Activated CD8-positive, alpha-beta T cell treated with anti-CD3 and anti-CD28 coated beads, Interleukin-2, amount 10 ng/mL, durations not matched to agents 7 days and 5 days (primary cell): ENCODE data around the gene NDUFS6. TPM values are rescaled to one million over a fixed set of nuclear protein-coding genes. Genes with fewer than 3 reads are reported as not detected.

ENCODE experiments used
- ATAC-seq: fragments of 150-1000 bp; cut with Tn5 transposase; one replicate; pipeline ENCODE4 v1.10.0; 2021; ENCODE audit warnings: moderate library complexity
- CTCF ChIA-PET: fragments of 350-600 bp; sonication (Branson Sonifier 250); formaldehyde crosslinking; loops from one replicate; lab custom pipeline; 2021; ENCODE audit warnings: antibody characterized with exemption; lab: Charles Lee
- POLR2A ChIA-PET: fragments of 350-600 bp; sonication (Branson Sonifier 250); formaldehyde crosslinking; loops from one replicate; lab custom pipeline; 2021; ENCODE audit warnings: antibody characterized with exemption; lab: Charles Lee
- DNase-seq: peaks from one replicate; pipeline ENCODE4 v3.0.0-alpha.2; 2020
- H3K27ac Mint-ChIP-seq: one replicate; pipeline ENCODE4 v1.8.0; 2021; ENCODE audit warnings: mild to moderate bottlenecking, mixed read lengths
- H3K27me3 Mint-ChIP-seq: one replicate; pipeline ENCODE4 v1.8.0; 2021; ENCODE audit warnings: low read depth, mixed read lengths
- H3K36me3 Mint-ChIP-seq: one replicate; pipeline ENCODE4 v1.8.0; 2021; ENCODE audit warnings: low read depth, mixed read lengths
- H3K4me1 Mint-ChIP-seq: one replicate; pipeline ENCODE4 v1.8.0; 2021; ENCODE audit warnings: low read depth, mixed read lengths
- H3K4me3 Mint-ChIP-seq: one replicate; pipeline ENCODE4 v1.8.0; 2021; ENCODE audit warnings: mild to moderate bottlenecking, mixed read lengths
- H3K9me3 Mint-ChIP-seq: one replicate; pipeline ENCODE4 v1.8.0; 2022; ENCODE audit warnings: mixed read lengths; ENCODE audit not compliant: insufficient read depth
- total RNA-seq, 2 experiments: library from RNA; stranded (reverse); gene quantifications; one replicate each; pipeline ENCODE4 v1.2.3, GENCODE V29; 2021

Gene NDUFS6
- total RNA-seq, 2 experiments from 2014 or later: 36.6 to 36.7 TPM

DNA sequence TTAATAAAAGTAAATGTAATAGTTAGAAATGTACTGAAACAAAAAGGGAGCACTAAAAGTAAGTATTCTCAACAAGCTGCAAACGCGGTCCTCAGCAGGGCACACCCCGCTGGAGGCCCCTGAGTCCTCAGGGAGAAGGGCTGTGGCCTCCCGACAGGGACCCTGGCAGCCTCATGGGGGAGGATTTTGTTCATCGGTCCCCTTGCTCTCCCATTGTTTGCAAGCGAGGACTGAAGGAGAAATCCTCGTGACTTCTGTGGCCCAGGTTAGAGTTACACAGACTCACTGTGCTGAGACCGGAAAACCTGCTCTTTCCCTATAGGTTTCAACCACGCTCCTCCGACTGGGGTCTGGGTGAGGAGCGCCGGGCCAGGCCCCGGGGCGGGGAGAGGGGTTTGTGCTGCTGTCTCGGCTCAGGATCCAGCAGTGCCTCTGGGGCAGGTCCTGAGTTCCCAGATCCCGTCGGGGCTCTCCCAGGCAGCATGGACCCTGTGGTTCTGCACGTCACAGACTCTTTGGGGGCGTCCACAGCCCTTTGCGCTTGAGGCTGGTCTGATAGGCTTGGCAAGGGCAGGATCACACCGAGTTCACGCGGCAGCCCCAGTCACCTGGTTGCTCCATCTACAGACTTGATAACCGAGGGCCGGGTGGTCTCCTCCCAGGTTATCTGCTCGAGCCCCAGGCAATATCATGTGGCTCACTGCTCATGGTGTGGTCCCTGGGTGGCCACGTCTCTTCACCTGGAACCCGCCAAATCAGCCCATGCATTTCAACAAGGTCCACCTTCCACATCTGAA is 40.4 kb upstream of the NDUFS6 start:
- H3K27me3 Mint-ChIP-seq: peaks cover 4% of the 10 kb centered on the region
- H3K4me1 Mint-ChIP-seq: peaks cover under 1% of the 10 kb centered on the region
- H3K36me3 Mint-ChIP-seq: no peaks in the 10 kb centered on the region
- H3K9me3 Mint-ChIP-seq: peaks cover 8% of the 10 kb centered on the region
- CTCF ChIA-PET: no interaction called here
- POLR2A ChIA-PET: no interaction called here
- DNase-seq (no peak), ATAC-seq (no peak)
- no peak overlapping the region for H3K4me3 Mint-ChIP-seq
- no peak overlapping the region for H3K27ac Mint-ChIP-seq

DNA sequence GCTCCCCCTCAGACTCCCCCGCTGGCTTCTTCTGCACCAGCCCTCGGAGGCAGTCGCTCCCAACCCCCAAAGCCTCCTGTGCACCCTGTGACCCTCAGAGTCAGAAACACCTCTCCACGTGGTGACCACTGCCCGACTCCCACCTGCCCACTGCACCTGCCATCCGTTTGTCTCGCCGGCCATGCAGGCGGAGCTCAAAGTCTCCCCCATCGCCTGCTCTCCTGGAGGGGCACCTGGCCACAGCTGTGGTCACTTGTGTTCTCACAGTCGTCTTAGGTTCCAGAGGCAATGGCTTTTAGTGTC is 39.8 kb upstream of the NDUFS6 start:
- ChIA-PET POLR2A (no interaction called here), CTCF (no interaction called here)
- H3K4me3 Mint-ChIP-seq: no peak overlapping the region
- peaks cover 3% of the 10 kb centered on the region for H3K4me1 Mint-ChIP-seq
- DNase-seq (no peak), ATAC-seq (no peak)
- H3K27me3 Mint-ChIP-seq: peaks cover 4% of the 10 kb centered on the region
- H3K9me3 Mint-ChIP-seq: peaks cover 8% of the 10 kb centered on the region
- no peak overlapping the region for H3K27ac Mint-ChIP-seq
- H3K36me3 Mint-ChIP-seq: no peaks in the 10 kb centered on the region

DNA sequence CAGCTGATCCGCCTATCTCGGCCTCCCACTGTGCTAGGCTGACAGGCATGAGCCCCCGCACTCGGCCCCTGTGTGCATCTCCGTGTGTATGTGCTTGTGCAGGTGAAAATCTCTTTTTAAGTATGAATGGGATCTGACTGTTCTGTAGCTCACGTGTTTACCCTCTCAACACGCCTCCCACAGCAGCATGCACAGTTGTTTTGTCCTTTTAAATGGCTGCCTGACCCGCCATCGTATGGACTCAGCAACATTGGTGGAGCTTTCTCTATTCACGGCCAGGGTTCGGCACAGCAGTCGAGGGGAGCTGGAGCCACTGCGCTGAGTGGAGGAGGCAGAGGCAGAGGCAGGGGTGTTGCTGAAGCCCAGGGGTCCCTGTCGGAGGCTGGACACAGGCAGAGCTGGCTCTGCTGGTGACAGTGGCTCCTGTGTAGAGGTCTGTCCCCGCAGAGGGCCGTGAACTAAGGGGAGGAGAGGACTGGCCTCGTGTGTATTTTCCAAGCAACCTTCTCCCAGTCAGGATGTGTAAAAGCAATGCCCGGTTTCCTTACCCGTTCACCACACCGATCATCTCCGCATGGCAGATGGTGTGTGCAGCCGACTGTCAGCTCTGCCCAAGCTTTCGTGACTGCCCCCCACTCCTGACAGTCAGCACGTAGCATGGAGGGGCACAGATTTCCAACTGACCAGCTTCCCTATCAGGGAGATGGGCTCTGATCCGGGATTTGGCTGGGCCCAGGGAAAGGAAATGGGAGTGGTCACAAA is 38.9 kb upstream of the NDUFS6 start:
- DNase-seq (no peak), ATAC-seq (no peak)
- POLR2A ChIA-PET: no interaction called here
- peaks cover 3% of the 10 kb centered on the region for H3K4me1 Mint-ChIP-seq
- peaks cover 8% of the 10 kb centered on the region for H3K9me3 Mint-ChIP-seq
- no peaks in the 10 kb centered on the region for H3K36me3 Mint-ChIP-seq
- CTCF ChIA-PET: interaction anchor here (0.7 to 1.7 kb wide), 4 partner anchors 10 to 45 kb away, joined by 3 to 8 read pairs (median 4); partner anchors contain the start of genes MRPL36 and NDUFS6
- H3K27ac Mint-ChIP-seq: no peak overlapping the region
- peaks cover 4% of the 10 kb centered on the region for H3K27me3 Mint-ChIP-seq
- no peak overlapping the region for H3K4me3 Mint-ChIP-seq

DNA sequence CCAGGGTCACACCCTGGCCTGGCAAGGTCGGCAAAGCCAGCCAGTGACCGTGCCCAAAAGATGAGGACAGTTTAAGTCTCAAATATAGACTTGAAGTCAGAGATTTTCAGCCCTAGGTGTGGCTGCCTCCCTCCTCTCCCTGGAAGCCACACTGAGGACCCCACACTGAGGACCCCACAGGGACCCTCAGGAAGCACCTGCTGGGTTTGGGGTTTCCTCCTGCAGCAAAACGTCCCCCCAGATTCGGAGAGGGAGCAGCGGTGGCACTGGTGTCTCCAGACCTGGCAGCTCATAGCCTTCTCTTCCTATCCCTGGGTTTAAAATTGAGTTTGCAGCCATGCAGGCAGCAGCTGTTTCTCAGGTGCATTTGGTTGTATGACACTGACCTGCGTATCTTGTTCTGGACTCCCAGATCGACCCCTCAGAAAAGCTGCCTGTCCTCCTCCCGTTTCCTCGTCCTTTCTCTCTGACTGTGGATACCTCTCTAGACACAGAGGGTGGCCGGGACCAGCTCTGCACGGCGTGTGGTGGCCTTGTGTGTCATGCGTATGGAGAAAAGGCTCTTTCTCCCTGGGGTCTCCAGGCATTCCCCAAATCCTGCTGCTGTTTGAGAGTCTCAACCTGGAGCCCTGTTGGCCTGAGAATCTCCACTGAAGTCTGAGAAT is 38.2 kb upstream of the NDUFS6 start:
- Mint-ChIP-seq H3K4me3 (no peak overlapping the region), H3K36me3 (no peaks in the 10 kb centered on the region), H3K4me1 (peaks cover 3% of the 10 kb centered on the region), H3K27ac (no peak overlapping the region), H3K27me3 (peaks cover 4% of the 10 kb centered on the region), H3K9me3 (peaks cover 8% of the 10 kb centered on the region)
- ChIA-PET POLR2A (no interaction called here), CTCF (interaction anchor here (0.7 to 1.7 kb wide), 8 partner anchors 9 to 274 kb away, joined by 3 to 8 read pairs (median 4); partner anchors contain the start of genes MRPL36 and NDUFS6)
- ATAC-seq: no peak
- no peak for DNase-seq

DNA sequence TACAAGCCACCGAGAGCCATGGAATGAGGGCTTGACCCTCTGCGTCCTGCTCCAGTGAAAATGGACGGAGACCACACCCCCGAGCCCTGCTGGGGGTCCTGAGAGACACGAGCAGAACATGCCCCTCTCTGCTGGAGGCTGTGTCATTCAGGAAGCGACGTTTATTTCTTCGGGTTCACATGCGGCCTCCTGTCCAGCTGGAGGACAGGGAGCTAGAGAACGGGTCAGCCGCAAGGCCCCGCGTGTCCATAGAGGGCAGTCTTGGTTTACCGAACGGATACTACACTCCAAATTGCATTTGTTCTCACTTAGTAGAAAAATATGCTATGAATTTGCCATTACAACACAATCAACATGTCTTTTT is 37.7 kb upstream of the NDUFS6 start:
- H3K27me3 Mint-ChIP-seq: peaks cover 4% of the 10 kb centered on the region
- peaks cover 3% of the 10 kb centered on the region for H3K9me3 Mint-ChIP-seq
- no peak for ATAC-seq
- no peak overlapping the region for H3K27ac Mint-ChIP-seq
- no peak overlapping the region for H3K4me3 Mint-ChIP-seq
- peak; percentile 49 for DNase-seq
- H3K4me1 Mint-ChIP-seq: peaks cover 3% of the 10 kb centered on the region
- ChIA-PET CTCF (interaction anchor here (0.9 to 1.7 kb wide), 8 partner anchors 12 to 274 kb away, joined by 3 to 8 read pairs (median 4); partner anchors contain the start of genes MRPL36 and NDUFS6), POLR2A (no interaction called here)
- no peaks in the 10 kb centered on the region for H3K36me3 Mint-ChIP-seq

DNA sequence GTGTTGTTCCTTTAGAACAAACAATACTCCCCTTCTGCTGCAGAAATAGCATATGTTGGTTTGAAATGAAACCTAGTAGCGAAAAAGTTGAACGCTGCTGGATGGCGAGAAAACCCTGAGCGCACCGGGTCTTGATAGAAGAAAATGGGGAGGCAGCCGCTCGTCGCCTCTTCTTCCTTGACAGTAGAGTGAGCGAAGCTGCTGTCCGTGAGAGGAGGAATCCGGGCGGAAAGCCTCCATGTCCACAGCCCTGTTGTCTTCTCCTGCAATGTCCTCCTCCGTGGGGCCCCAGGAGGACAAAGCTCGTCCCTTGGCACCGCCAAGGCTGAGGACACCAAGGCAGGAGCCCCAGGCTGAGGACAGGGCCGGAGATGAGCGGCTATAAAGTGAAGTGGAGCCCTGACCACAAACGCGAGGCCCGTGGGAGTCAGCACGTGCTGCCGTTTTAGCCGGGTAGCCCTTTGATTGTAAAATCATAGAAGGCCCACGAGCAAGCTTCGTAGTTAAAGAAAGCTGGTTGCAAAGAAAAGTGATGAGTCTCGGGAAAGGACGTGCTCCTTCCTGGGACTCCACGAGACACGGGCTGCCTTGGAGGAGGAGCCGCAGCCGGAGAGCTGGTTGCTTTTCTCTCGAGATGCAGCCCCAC is 37.1 kb upstream of the NDUFS6 start:
- Mint-ChIP-seq H3K36me3 (no peaks in the 10 kb centered on the region), H3K9me3 (no peaks in the 10 kb centered on the region), H3K4me1 (peaks cover 3% of the 10 kb centered on the region), H3K27me3 (peaks cover 4% of the 10 kb centered on the region), H3K4me3 (no peak overlapping the region), H3K27ac (no peak overlapping the region)
- DNase-seq: no peak
- POLR2A ChIA-PET: no interaction called here
- CTCF ChIA-PET: interaction anchor here (0.9 to 1.7 kb wide), 7 partner anchors 12 to 273 kb away, joined by 3 to 8 read pairs (median 5); partner anchors contain the start of genes MRPL36 and NDUFS6
- no peak for ATAC-seq

DNA sequence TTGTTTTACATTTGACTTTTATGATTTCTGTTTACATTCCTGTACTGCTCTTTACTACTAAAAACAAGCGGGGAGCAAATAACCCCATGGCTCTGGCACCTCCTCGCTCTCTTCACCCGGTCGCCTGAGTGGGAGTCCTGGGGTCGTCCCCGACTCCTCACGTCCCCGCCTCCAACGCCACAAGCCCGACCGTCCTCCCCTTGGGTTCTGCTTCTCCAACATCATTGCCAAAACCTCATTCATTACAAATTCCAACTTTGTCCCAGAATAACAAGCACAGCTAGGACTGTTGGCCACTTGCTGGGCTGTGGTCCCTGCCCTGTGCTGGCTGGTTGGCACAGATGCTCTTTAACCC is 36.6 kb upstream of the NDUFS6 start:
- Mint-ChIP-seq H3K4me3 (no peak overlapping the region), H3K4me1 (peaks cover 3% of the 10 kb centered on the region), H3K27me3 (peaks cover 4% of the 10 kb centered on the region), H3K36me3 (no peaks in the 10 kb centered on the region), H3K27ac (no peak overlapping the region), H3K9me3 (no peaks in the 10 kb centered on the region)
- no peak for ATAC-seq
- ChIA-PET POLR2A (no interaction called here), CTCF (interaction anchor here (1.1 to 1.6 kb wide), 3 partner anchors 13 to 269 kb away, joined by 3 to 6 read pairs (median 5); no protein-coding TSS in a partner anchor)
- DNase-seq: no peak

DNA sequence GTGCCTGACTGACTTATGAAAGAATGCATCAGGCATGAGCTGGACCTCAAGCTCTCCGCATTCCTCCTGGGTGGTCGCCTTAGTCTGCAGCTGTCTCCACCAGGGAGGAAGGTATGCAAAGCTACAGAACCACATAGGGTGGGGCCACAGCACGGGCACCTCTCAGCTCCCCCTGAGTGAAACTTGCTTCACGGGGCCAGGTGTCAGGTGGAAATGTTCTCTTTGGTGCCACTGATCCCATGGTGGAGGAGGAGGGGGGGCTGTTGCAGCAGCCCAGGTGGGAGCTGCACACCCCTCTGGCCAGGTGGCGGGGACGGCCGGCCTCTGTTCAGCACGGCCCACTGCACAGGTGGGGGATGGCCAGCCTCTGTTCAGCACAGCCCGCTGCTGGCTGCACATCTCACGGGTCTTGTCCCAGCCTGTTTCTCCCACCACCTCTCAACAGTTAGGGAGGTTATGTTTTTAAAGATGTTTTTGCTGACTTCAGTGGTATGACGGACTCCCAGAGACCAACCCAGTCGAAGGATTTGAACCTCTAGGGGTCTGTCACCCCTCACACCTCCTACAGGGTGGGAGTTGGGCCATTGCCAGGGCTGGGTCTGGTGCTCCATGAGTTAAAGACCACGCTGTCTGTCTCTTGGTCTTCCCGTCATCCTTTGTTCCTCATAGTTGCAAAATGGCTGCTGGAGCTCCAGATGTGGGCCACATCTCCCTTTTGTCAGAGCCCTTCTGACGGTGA is 35.9 kb upstream of the NDUFS6 start:
- ATAC-seq (no peak), DNase-seq (no peak)
- CTCF ChIA-PET: interaction anchor here (0.6 to 1.7 kb wide), 3 partner anchors 9 to 96 kb away, joined by 3 read pairs; no protein-coding TSS in a partner anchor
- peaks cover 4% of the 10 kb centered on the region for H3K27me3 Mint-ChIP-seq
- no peak overlapping the region for H3K27ac Mint-ChIP-seq
- peaks cover 3% of the 10 kb centered on the region for H3K4me1 Mint-ChIP-seq
- H3K9me3 Mint-ChIP-seq: no peaks in the 10 kb centered on the region
- POLR2A ChIA-PET: interaction anchor here (0.6 kb wide), 1 partner anchor 10 kb away, joined by 3 read pairs; no protein-coding TSS in a partner anchor
- H3K4me3 Mint-ChIP-seq: no peak overlapping the region
- no peaks in the 10 kb centered on the region for H3K36me3 Mint-ChIP-seq

DNA sequence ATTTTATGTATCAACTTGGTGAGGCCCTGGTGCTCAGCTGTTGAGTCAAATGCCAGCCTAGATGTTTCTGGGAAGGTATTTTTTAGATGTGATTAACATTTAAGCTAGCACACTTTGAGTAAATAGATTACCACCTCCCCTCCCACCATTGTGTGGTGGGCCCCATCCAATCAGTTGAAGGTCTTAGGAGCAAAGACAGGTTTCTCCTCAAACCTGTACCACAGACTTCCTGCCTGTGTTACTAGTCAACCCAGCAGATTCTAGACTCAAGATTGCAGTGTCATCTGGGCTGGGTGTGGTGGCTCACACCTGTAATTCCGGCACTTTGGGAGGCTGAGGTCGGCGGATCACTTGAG is 35.3 kb upstream of the NDUFS6 start:
- no peaks in the 10 kb centered on the region for H3K36me3 Mint-ChIP-seq
- H3K27me3 Mint-ChIP-seq: peaks cover 4% of the 10 kb centered on the region
- CTCF ChIA-PET: interaction anchor here (0.6 to 1.7 kb wide), 3 partner anchors 9 to 97 kb away, joined by 3 read pairs; no protein-coding TSS in a partner anchor
- POLR2A ChIA-PET: interaction anchor here (0.6 kb wide), 1 partner anchor 9 kb away, joined by 3 read pairs; no protein-coding TSS in a partner anchor
- H3K4me1 Mint-ChIP-seq: peaks cover 3% of the 10 kb centered on the region
- H3K4me3 Mint-ChIP-seq: no peak overlapping the region
- no peak overlapping the region for H3K27ac Mint-ChIP-seq
- H3K9me3 Mint-ChIP-seq: no peaks in the 10 kb centered on the region
- ATAC-seq (no peak), DNase-seq (no peak)

DNA sequence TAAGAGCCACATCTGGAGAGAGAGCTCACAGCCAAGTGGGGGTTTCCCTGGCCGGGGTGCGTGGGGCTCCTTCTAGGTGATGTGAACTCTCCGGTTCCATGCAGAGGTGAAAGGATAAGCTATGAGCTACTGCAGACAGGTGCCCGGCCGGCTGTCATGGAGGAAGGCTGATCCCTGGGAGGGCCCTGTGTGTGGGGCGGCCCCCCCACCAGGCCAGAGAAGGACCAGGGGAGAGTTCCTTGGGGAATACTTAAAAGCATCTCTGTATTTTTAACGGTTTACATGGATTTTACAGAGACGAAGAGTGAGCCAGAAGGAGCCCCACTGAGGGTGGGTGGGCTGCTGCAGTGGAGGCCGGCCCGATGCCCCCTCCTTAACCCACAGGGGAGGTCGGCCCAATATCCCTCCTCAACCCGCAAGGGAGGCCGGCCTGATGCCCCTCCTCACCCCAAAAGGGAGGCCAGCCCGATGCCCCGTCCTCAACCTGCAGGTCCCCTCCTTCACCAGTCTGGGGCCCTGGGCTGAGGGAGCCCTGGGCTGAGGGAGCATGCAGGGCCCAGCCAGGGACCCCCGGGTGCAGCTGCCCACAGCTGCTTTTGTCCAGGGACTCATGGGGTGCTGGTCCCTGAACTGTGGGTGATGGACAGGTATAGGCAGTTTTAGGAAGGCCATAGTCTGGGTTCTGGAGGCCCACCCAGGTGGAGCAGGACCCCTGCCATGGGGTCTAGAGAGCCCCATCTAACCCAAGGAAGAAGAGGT is 33.5 kb upstream of the NDUFS6 start:
- Mint-ChIP-seq H3K27me3 (peaks cover 6% of the 10 kb centered on the region), H3K36me3 (no peaks in the 10 kb centered on the region), H3K27ac (no peak overlapping the region), H3K9me3 (no peaks in the 10 kb centered on the region), H3K4me1 (peaks cover 3% of the 10 kb centered on the region), H3K4me3 (no peak overlapping the region)
- ChIA-PET POLR2A (no interaction called here), CTCF (no interaction called here)
- DNase-seq (no peak), ATAC-seq (no peak)
